CD14-positive monocyte (primary cell): Measurements from ENCODE around the gene ATP8B3. TPM values are rescaled to one million over a fixed set of nuclear protein-coding genes. Genes with fewer than 3 reads are reported as not detected.

Experiments used
- DNase-seq, 3 donors: peaks; one replicate each; pipeline ENCODE4 v3.0.0-alpha.2; 2011 to 2022
- H2AFZ ChIP-seq: 2 replicates; pipeline ENCODE4 v1.6.0; 2012; ENCODE audit warnings: mild to moderate bottlenecking, low read depth, low read length, inconsistent platforms; ENCODE audit not compliant: insufficient read depth, poor library complexity, severe bottlenecking
- H3K27ac ChIP-seq, 2 donors: 1 replicate in 1 of 2; 2 replicates in 1 of 2; pipeline ENCODE4 v1.5.1; 2012 to 2013; ENCODE audit warnings: low read length in 2 of 2, control low read depth in 1 of 2, inconsistent platforms in 1 of 2, low read depth in 1 of 2, mild to moderate bottlenecking in 1 of 2
- H3K27me3 ChIP-seq, 2 donors: one replicate each; pipeline versions ENCODE4 v1.6.0 to v1.6.1; 2011 to 2013; ENCODE audit warnings: low read length in 2 of 2; ENCODE audit not compliant: control insufficient read depth in 2 of 2, insufficient read depth in 2 of 2
- H3K36me3 ChIP-seq, 2 donors: replicated peaks in 1 of 2; 1 replicate in 1 of 2; 2 replicates in 1 of 2; pipeline versions ENCODE4 v1.5.1 to v1.6.1; 2012 to 2013; ENCODE audit warnings: low read length in 2 of 2, control low read depth in 1 of 2, inconsistent platforms in 1 of 2, mild to moderate bottlenecking in 1 of 2; ENCODE audit not compliant: insufficient read depth in 2 of 2, control insufficient read depth in 1 of 2
- H3K4me1 ChIP-seq, 2 donors: 1 replicate in 1 of 2; 2 replicates in 1 of 2; pipeline versions ENCODE4 v1.5.1 to v1.6.1; 2012 to 2013; ENCODE audit warnings: low read length in 2 of 2, control low read depth in 1 of 2, inconsistent platforms in 1 of 2, mild to moderate bottlenecking in 1 of 2, moderate library complexity in 1 of 2; ENCODE audit not compliant: insufficient read depth in 2 of 2, control insufficient read depth in 1 of 2
- H3K4me2 ChIP-seq: replicated peaks from 2 replicates; pipeline ENCODE3; 2012; ENCODE audit warnings: low read length, moderate library complexity, mild to moderate bottlenecking; ENCODE audit not compliant: poor library complexity, severe bottlenecking; ENCODE audit errors: extremely low read depth
- H3K4me3 ChIP-seq, 3 experiments: fragments of 200-600 bp in 1 of 3; sonication (generic) in 1 of 3; replicated peaks in 1 of 3; 1 replicate in 2 of 3; 2 replicates in 1 of 3; pipeline ENCODE4 v1.5.1; 2011 to 2013; ENCODE audit warnings: low read length in 3 of 3, mild to moderate bottlenecking in 3 of 3, control low read depth in 2 of 3, low read depth in 2 of 3, inconsistent platforms in 1 of 3, moderate library complexity in 1 of 3
- H3K79me2 ChIP-seq: 2 replicates; pipeline ENCODE4 v1.6.0; 2012; ENCODE audit warnings: mild to moderate bottlenecking, control low read depth, inconsistent platforms, low read length, moderate library complexity; ENCODE audit not compliant: insufficient read depth
- H3K9ac ChIP-seq: 2 replicates; pipeline ENCODE4 v1.6.0; 2017; ENCODE audit warnings: low read length, mild to moderate bottlenecking; ENCODE audit not compliant: insufficient read depth, poor library complexity, severe bottlenecking
- H3K9me3 ChIP-seq, 2 donors: replicated peaks in 1 of 2; 1 replicate in 1 of 2; 2 replicates in 1 of 2; pipeline versions ENCODE4 v1.5.1 to v1.6.1; 2012 to 2013; ENCODE audit warnings: low read length in 2 of 2, control low read depth in 1 of 2; ENCODE audit not compliant: control insufficient read depth in 1 of 2, insufficient read depth in 1 of 2
- H4K20me1 ChIP-seq: 2 replicates; pipeline ENCODE4 v1.6.0; 2012; ENCODE audit warnings: mild to moderate bottlenecking, low read length, control low read depth, moderate library complexity; ENCODE audit not compliant: insufficient read depth
- H3K27ac Mint-ChIP-seq, 7 donors: one replicate each; pipeline ENCODE4 v1.8.0; 2020; ENCODE audit warnings: mild to moderate bottlenecking in 7 of 7, mixed read lengths in 7 of 7, moderate library complexity in 6 of 7, inconsistent platforms in 2 of 7
- H3K27me3 Mint-ChIP-seq, 3 donors: one replicate each; pipeline ENCODE4 v1.8.0; 2021 to 2022; ENCODE audit warnings: low read depth in 3 of 3, mild to moderate bottlenecking in 3 of 3, mixed read lengths in 3 of 3, moderate library complexity in 3 of 3, inconsistent platforms in 1 of 3
- H3K36me3 Mint-ChIP-seq, 2 donors: one replicate each; pipeline ENCODE4 v1.8.0; 2020; ENCODE audit warnings: mixed read lengths in 2 of 2, inconsistent platforms in 1 of 2, mild to moderate bottlenecking in 1 of 2
- H3K4me1 Mint-ChIP-seq: one replicate; pipeline ENCODE4 v1.8.0; 2020; ENCODE audit warnings: mild to moderate bottlenecking, mixed read lengths
- H3K4me3 Mint-ChIP-seq, 2 donors: one replicate each; pipeline ENCODE4 v1.8.0; 2020; ENCODE audit warnings: mild to moderate bottlenecking in 2 of 2, mixed read lengths in 2 of 2, moderate library complexity in 1 of 2
- H3K9me3 Mint-ChIP-seq, 7 donors: one replicate each; pipeline ENCODE4 v1.8.0; 2020 to 2022; ENCODE audit warnings: mixed read lengths in 7 of 7, mild to moderate bottlenecking in 6 of 7, moderate library complexity in 6 of 7, inconsistent platforms in 2 of 7
- WGBS: methylation state at CpG from one replicate; pipeline ENCODE4 v1.1.5; 2013; ENCODE audit warnings: missing lambda C conversion rate; ENCODE audit not compliant: insufficient coverage; 5-methylcytosine and 5-hydroxymethylcytosine counted together
- intact Hi-C, 2 donors: fragments of 100-400 bp; cut with micrococcal nuclease; formaldehyde crosslinking; loops; one replicate each; pipeline versions ENCODE4 v1.15.0 to v1.15.1; 2023
- polyA plus RNA-seq, 3 donors: library from polyadenylated mRNA; depleted of rRNA in 1 of 3; unstranded in 2 of 3; stranded (reverse) in 1 of 3; fragments of 300-500 nt in 2 of 3; fragments of >200 nt in 1 of 3; fragmentation: Illumina TruSeq in 2 of 3; gene quantifications; 1 replicate in 2 of 3; 2 replicates in 1 of 3; pipeline ENCODE4 v1.2.3, GENCODE V29; 2012 to 2021
- TF ChIP-seq, protein P1 (sequence below): fragments of 200-600 bp; IDR thresholded peaks from one replicate; pipeline ENCODE4 v1.8.0; 2022; ENCODE audit warnings: antibody characterized with exemption, mild to moderate bottlenecking

Gene ATP8B3
- polyA plus RNA-seq, 3 donors = 1.6 to 8.2 (median 1.8) TPM

- 1% methylated on average over 12 of the region's 14 CpGs for WGBS
- H3K79me2 ChIP-seq = no peaks in the 10 kb centered on the region
- H3K4me1 Mint-ChIP-seq = peaks cover 10% of the 10 kb centered on the region
- intact Hi-C loops = no loop called here
- no peak overlapping the region for H3K9ac ChIP-seq
- H3K4me2 ChIP-seq = no peak overlapping the region
- H3K27me3 Mint-ChIP-seq = peaks cover 44 to 81% (median 74%) of the 10 kb centered on the region in 3 donors
- no peak overlapping the region for H3K27ac Mint-ChIP-seq
- no peak overlapping the region for H2AFZ ChIP-seq
- H3K36me3 Mint-ChIP-seq = peaks cover 0 to 5% of the 10 kb centered on the region in 2 donors
- no peak overlapping the region for H3K27ac ChIP-seq
- peaks cover 9 to 41% of the 10 kb centered on the region in 2 donors for H3K9me3 ChIP-seq
- no peak for DNase-seq
- no peaks in the 10 kb centered on the region for H3K36me3 ChIP-seq
- H4K20me1 ChIP-seq = no peaks in the 10 kb centered on the region
- H3K4me1 ChIP-seq = peaks cover 3 to 10% of the 10 kb centered on the region in 2 donors
- H3K9me3 Mint-ChIP-seq = peaks cover 0 to 24% (median 12%) of the 10 kb centered on the region in 7 donors
- TF ChIP-seq, protein P1, sequence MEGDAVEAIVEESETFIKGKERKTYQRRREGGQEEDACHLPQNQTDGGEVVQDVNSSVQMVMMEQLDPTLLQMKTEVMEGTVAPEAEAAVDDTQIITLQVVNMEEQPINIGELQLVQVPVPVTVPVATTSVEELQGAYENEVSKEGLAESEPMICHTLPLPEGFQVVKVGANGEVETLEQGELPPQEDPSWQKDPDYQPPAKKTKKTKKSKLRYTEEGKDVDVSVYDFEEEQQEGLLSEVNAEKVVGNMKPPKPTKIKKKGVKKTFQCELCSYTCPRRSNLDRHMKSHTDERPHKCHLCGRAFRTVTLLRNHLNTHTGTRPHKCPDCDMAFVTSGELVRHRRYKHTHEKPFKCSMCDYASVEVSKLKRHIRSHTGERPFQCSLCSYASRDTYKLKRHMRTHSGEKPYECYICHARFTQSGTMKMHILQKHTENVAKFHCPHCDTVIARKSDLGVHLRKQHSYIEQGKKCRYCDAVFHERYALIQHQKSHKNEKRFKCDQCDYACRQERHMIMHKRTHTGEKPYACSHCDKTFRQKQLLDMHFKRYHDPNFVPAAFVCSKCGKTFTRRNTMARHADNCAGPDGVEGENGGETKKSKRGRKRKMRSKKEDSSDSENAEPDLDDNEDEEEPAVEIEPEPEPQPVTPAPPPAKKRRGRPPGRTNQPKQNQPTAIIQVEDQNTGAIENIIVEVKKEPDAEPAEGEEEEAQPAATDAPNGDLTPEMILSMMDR = no peak
- H3K27me3 ChIP-seq = peaks cover 42 to 65% of the 10 kb centered on the region in 2 donors
- H3K4me3 Mint-ChIP-seq = peak overlapping the region in 1 of 2 donors; percentile 46
- no peak overlapping the region for H3K4me3 ChIP-seq
These were observed 66.5 kb downstream of the ATP8B3 start for GRCh38 chr19:1745589-1746031.

DNA sequence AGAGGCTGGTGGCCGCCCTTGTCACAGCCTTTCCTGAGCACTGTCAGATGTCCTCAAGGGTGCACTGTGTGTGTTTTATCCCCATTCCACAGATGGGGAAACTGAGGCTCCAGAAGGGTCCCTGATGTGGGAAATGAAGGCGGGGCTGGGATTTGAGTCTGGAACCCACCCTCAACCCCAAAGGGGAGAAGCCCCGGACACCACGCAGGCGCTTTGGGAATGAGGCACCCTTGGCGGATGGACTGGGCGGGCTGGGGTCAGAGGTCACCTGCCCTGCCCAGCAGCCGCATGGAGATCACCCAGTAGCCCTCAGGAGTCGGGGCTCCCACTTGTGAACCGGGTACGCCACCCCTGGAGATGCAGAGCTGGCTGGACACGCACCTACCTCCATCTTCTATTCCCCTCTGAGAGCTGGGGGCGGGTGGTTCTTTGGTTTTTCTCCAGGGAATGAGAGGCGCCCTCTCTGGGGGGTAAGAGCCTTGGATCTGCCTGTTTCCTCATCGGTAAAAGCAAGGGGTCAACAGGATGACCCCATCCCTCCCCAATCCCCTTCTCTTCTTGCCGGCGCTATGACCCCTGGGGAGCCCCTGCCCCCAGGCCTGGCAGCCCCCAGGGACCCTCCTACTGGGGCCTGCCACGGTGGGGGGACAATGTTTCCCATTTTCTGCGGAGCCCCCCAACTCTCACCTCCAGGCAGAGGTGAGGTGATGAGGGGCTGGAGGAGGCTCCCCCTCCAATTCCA, 67.1 kb downstream of the ATP8B3 start:
- Mint-ChIP-seq H3K36me3 (peaks cover 0 to 5% of the 10 kb centered on the region in 2 donors), H3K27ac (no peak overlapping the region), H3K9me3 (peaks cover 0 to 27% (median 14%) of the 10 kb centered on the region in 7 donors), H3K4me1 (peaks cover 6% of the 10 kb centered on the region), H3K27me3 (peaks cover 38 to 81% (median 74%) of the 10 kb centered on the region in 3 donors), H3K4me3 (peak overlapping the region in 1 of 2 donors; percentile 60)
- no peaks in the 10 kb centered on the region for H4K20me1 ChIP-seq
- no peak overlapping the region for H3K4me2 ChIP-seq
- peaks cover 11 to 35% of the 10 kb centered on the region in 2 donors for H3K9me3 ChIP-seq
- no peak overlapping the region for H3K9ac ChIP-seq
- H3K4me1 ChIP-seq = peaks cover 3 to 10% of the 10 kb centered on the region in 2 donors
- no peaks in the 10 kb centered on the region for H3K79me2 ChIP-seq
- H2AFZ ChIP-seq = no peak overlapping the region
- intact Hi-C loops = no loop called here
- no peak overlapping the region for H3K27ac ChIP-seq
- no peak for DNase-seq
- no peak overlapping the region for H3K4me3 ChIP-seq
- peaks cover 36 to 59% of the 10 kb centered on the region in 2 donors for H3K27me3 ChIP-seq
- WGBS = 14% methylated on average over 6 of the region's 19 CpGs
- TF ChIP-seq, protein P1 = no peak
- H3K36me3 ChIP-seq = no peaks in the 10 kb centered on the region
